Activated CD4-positive, CD25-positive, alpha-beta regulatory T cell treated with anti-CD3 and anti-CD28 coated beads, Interleukin-2, amount 50 U/mL, for 24 hours (primary cell): ENCODE results near the gene FOXQ1.
"Not testable (repeated sequence)": the region's sequence is repeated elsewhere in the genome, so short reads cannot be mapped to it uniquely, and the experiment has no call there.

Experiments used
- ATAC-seq, 2 donors: fragments of 150-1000 bp; cut with Tn5 transposase; one replicate each; pipeline ENCODE4 v1.10.0; 2021; ENCODE audit warnings: mild to moderate bottlenecking in 1 of 2, moderate library complexity in 1 of 2

The FOXQ1 gene

DNA sequence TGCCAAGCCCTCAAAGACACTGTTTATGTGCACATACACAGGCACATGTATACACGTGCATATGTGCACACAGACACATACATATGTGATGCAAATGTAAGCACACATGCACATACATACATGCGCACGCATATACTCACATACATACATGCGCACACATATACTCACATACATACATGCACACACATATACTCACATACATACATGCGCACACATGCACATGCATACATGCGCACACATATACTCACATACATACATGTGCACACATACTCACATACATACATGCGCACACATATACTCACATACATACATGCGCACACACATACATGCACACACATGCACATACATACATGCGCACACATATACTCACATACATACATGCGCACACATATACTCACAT is 20.5 kb upstream of the FOXQ1 start:
- ATAC-seq: no peak

DNA sequence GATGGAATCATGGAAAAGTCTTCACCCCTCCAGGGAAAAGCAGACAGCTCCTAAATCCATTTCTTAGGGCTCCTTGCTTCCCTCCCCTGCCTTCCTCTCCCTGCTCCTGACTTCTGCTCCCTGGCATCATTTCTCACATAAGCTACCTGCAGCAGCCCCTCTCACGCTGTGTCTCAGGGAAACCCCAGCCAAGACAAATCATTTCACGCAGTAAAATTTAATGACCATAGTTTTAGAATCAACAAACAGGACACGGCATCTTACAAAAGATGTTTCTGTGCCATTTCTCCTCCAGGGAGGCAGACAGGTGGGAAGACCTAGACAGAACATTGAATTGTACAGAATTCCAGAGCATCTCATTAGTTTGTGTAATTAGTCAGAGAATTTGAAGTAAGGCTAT is 16.5 kb upstream of the FOXQ1 start:
- no peak for ATAC-seq

DNA sequence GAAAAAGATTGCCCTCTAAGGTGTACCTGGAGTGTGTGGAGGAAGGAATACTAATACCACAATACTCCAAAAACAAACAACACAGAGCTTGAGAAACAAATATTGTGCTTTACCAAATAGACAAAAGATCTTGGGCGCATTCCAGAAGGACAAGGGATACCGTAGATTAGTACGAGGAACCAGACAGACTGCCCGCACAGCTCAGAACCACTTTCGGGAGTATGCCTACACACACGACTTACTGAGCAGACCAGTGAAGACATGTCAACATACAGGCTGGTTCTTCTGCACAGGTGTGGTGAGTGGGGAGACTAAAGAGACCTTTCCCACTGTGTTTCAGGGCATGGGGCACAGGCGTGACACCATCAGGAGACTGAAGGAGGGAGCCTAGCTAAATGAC is 15.8 kb upstream of the FOXQ1 start:
- no peak for ATAC-seq

DNA sequence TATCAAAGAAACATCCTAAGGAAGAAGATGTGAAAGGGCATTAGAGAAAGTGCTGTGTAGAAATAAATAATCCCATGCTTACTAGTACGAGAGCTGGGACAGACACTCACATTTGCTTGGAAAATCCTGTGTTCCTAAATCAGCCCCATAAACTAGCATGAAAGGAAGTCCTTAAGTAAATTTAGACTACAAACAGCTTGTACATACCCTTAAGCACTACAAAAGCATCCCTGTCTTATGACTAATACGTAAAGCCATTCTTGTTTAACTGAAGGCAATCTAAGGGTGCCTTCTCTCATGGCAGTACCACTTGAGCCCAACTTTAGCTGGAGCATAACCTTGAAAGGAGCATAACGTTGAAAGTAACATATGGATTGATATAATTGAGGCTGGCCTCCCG is 15.4 kb upstream of the FOXQ1 start:
- ATAC-seq: no peak

DNA sequence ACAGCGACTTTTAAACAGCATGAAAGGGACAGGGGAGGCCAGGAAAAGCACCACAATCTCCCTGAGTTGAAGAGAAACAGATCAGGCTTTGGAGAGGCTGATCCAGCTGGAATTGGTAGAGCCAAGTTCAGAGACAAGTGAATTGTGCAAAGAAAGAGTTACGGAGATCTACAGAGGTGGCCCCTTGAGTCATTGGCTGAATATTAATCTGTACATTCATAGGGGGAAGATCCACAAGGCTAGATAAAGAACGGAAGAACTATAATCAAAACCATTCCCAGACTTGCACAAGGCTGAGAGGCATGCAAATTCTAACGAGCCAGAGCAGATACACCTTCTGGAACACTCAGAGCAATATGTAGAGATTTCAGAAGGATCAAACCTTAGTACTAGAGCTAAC is 14.2 kb upstream of the FOXQ1 start:
- no peak for ATAC-seq

DNA sequence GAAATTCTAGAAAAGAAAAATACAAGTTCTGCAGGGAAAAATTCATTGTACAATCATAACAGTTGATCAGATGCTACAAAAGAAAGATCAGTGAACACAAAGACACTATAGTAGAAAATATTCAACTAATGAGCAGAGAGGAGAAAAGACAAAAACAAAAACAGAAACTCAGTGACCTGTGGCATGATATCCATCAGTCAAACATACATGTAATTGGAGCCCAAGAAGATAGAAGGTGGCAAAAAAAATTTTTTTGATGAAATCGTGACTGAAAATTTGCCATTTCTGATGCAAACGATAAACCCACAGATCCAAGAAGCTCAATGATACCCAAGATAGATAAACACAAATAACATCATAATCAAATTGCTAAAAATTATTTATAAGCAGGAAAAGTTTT is 13.1 kb upstream of the FOXQ1 start:
- no peak for ATAC-seq

DNA sequence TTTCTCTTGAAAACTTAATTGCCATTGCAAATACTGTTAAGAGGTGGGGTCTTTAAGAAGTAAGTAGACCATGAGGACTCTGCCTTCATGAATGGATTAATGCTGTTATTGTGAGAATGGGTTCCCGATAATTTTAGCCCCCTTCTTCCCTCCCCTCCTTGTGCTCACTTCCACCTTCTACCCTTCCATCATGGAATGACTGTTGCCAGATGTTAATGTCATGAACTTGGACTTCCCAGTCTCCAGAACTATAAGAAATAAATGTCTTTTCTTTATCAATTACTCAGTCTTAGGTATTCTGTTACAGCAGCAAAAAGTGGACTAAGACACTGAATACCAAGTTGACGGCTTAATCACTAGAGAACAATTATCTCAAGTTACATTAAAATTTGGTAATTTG is 5.8 kb upstream of the FOXQ1 start:
- ATAC-seq: no peak

DNA sequence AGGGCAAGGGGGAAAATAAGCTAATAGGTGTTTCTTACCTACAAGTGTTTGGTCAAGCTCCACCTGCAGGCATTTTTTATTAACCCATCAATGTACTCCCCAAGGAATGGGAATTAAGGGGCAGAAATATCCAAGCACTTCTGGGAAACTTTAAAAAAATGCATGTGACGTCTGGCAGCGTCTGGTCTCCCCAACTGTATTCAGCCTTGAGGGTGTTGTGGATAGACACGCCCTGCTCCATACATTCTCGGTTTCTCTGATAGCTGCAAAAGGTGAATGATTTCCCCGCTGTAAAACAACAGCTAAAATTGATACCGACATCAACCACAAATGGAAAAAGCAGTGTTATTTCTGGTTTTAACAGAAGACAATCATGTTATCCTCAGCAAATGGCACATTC is 2.5 kb upstream of the FOXQ1 start:
- no peak for ATAC-seq

DNA sequence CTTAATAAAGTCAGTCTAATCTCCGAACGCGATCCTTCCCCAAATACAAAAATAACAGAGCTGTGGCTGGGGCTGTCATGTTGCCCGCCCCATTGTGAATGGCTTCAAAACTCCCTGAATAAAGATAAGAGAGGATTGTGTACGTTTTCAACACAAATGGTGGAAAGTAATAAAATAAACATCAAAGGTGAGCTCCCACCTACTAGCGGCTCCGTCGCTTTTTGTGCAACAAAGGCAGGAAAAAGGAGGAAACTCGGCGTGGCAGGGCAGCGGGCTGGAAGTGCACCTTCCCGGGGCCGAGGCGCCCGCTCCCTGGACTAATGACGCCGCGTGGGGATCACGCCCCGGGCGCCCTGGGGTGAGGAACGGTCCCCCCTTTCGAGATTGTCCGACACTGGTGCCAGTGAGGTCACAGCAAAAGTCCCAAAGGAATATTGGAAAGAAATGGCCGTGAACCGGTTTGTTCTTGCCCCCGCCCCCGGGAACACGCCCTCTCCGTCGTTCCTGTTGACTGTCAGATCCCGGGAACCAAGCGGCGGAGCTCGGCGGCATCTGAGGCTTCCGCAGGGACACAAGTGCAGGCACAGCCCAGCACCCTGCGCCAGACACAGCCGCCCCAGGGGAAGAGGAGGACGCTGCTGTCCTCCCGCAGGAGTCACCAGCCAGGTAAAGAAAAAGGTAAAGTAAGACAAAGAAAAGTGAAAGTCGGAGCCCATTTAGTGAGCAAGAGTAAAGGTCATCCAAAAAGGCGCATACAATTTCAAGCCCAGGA is 1.1 kb upstream of the FOXQ1 start:
- no peak for ATAC-seq

DNA sequence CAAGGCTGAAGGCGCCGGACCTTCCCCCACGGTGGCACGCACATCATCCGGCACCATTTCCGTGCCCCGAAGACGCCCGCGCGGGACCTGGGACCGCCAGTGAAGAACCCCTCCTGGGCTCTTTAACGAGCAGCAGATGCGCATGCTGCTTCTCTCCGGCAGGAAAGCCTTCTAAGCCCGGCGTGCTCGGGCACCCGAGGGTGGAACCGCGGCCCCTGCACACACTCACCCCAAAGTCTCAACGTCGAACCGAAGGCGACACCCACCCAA is 240 bp downstream of the FOXQ1 start:
- no peak for ATAC-seq

DNA sequence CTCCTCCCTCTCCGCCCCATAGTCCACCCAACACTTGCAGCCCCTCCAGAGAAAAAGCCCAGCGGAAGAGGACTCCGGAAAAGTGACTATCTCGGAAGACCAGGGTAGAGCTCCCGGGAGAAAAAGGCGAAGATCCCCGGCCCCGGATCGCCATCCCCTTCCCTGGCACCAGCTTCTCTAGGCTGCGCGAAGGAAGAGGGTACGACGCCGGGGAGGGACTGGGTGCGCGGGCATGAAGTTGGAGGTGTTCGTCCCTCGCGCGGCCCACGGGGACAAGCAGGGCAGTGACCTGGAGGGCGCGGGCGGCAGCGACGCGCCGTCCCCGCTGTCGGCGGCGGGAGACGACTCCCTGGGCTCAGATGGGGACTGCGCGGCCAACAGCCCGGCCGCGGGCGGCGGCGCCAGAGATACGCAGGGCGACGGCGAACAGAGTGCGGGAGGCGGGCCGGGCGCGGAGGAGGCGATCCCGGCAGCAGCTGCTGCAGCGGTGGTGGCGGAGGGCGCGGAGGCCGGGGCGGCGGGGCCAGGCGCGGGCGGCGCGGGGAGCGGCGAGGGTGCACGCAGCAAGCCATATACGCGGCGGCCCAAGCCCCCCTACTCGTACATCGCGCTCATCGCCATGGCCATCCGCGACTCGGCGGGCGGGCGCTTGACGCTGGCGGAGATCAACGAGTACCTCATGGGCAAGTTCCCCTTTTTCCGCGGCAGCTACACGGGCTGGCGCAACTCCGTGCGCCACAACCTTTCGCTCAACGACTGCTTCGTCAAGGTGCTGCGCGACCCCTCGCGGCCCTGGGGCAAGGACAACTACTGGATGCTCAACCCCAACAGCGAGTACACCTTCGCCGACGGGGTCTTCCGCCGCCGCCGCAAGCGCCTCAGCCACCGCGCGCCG is 822 bp downstream of the FOXQ1 start:
- no peak for ATAC-seq

DNA sequence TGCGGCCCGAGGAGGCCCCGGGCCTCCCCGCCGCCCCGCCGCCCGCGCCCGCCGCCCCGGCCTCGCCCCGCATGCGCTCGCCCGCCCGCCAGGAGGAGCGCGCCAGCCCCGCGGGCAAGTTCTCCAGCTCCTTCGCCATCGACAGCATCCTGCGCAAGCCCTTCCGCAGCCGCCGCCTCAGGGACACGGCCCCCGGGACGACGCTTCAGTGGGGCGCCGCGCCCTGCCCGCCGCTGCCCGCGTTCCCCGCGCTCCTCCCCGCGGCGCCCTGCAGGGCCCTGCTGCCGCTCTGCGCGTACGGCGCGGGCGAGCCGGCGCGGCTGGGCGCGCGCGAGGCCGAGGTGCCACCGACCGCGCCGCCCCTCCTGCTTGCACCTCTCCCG is 1.5 kb downstream of the FOXQ1 start:
- peak in 1 of 2 donors; percentile 20 for ATAC-seq

DNA sequence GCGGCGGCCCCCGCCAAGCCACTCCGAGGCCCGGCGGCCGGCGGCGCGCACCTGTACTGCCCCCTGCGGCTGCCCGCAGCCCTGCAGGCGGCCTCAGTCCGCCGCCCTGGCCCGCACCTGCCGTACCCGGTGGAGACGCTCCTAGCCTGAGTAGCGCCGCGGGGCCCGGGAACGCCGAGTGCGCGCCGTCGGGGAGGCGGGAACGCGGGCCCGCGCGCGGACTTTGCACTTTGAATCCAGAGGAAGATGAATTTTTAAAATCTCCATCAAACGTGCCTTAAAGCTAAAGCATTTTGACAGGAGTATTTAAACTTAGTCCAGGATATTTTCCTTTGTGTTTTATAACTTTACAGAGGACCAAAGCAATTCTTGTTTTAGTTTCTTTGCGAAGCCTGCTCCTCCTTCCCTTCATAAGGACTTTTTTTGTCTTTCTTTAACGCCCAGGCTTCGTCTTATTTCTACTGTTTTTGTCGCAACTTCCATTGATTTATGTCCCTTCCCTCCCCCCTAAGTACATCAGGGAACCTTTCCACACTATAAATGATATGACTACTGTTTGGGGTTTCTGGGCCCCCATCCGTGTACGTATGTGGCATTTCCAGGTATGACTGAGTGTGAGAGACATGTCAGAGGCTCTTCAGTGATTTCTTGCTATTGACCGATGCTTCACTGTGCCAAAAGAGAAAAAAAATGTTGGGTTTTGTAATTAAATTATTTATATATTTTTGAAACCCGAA is 2.0 kb downstream of the FOXQ1 start:
- ATAC-seq: peak in 1 of 2 donors; percentile 45

DNA sequence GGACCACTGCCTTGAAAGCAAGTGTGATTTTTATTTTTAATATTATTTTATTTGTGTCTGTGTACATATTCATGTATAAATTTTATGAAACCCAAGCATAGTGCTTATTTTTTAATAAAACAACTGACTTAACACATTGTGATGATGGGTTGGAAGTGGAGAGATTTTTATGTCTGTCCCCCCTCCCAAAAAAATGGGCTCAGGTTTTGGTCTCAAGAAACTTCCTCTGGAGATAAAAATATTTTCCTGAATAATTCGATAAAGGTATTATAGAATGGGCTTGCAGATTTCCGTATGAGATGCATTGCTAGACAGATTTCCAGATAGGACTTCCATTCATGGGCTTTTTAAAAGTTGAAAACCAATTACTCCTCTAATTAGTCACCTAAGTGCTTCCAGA is 2.7 kb downstream of the FOXQ1 start:
- ATAC-seq: no peak

DNA sequence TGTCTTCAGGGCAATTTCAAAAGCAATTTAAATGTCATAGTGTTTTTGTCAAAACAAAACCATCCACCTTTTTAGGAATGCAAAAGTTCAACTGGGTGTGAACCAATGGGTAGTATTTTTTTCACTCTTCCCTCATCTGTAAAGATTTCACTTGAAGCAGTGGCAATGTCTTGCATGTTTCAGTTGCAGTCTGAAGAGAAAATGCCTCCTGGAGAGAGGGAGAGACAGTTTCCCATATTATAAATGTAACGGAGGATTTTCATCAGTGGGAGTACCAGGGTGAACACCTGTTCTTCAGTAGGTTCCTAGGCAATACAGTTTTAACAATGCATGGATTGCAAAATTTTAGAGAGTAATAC is 3.3 kb downstream of the FOXQ1 start:
- no peak for ATAC-seq

DNA sequence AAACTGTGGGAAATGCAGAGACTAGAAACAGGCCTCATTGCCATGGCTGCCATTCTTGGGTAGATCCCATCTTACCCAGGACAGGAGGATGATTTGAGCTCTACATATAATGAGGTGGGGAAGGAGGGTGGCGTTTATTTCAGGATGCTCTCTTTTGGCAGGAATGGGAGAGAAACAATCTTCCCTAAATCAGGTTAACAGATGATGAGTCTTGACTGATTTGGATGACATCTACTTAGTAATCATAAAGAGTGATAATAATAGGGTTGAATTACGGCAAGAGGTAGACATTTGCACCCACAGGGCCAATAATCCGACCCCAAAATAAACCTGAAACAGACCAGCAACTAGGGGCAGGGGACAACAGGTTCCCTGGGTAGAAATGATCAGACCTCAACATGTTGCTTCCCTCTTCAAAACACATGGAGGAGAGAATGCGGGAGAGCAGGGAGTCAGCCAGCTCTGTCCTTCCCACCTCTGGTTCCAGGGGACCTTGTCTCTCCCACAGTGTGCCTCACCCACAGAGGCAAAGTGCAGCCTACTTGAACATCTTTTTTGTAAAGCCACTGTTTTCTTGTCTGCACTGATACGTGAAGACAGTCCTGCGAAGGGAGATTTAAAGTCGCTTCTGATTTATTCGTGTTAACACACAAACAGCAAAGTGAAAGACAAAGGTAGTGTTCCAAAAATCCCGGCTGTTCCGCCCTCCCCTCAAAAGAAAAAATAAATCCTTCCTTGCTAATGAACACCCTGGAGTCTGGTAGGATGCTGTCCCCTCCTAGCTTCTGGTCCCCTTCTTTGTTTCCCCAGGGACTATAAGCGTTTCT is 3.9 kb downstream of the FOXQ1 start:
- no peak for ATAC-seq

DNA sequence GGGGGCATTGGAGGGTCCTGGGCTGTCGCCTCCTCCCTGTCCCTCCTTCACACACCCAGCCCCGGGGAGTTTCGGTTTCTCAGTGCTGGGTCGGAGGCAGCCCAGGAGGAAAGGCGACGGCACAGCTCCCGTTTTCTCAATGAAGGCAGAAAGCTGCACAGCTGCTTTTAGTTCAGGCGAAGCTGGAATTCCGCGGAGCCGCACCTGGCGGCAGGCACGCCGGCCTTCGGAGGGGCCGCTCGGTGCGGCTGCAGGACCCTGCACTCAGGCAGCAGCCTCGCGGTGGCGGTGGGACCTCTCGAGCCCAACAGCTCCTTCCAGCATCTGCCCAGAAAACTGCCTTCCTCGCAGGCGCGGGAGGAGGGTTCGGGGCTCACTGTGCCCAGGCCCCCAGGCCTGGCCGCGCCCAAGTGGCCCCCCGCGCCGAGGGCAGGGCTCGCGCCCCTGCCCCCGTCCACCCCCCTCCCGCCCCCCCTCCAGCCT is 4.6 kb downstream of the FOXQ1 start:
- no peak for ATAC-seq

DNA sequence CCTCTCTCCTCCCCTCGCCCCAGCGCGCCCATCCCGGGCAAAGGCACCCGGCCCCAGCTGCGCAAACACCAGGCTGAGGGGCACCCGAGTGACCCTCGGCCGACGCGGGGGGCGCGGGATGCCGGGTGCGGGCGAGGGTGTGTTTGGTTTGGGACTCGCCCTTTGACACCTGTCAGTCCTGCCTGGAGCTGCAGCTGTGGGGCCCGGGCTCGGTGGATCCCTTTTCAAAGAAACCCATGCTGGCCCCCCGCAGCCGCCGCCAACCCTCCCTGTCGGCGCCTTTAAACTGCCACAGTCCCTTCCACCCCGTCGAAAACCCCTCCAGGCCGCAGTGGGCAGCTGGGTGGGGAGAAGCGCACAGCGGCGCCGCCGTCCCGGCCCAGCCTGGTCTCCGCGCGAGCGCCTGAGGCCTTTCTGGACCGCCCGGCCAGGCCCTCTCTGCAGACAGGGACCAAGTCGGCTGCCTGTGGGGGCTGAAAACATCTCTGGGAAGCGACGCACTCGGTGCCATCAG is 5.5 kb downstream of the FOXQ1 start:
- no peak for ATAC-seq

DNA sequence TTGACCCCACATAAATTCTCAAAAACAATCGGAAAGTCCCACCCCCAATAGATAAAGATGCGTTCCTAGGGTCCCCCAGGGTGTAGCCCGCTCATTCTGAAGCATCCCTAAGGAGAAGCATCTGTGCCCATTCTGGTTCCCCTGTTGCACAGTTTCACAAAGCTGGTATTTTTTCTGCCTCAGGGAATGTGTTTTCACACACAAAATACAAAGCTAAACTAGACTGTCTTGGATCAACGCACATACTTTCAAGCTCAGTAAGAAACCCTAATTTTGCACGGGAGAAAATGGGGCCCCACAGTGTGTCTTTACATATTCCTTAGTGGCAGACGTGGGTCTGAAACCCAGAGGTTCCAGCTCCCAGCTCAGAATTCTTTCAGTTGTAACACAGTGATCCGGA is 6.1 kb downstream of the FOXQ1 start:
- ATAC-seq: no peak

DNA sequence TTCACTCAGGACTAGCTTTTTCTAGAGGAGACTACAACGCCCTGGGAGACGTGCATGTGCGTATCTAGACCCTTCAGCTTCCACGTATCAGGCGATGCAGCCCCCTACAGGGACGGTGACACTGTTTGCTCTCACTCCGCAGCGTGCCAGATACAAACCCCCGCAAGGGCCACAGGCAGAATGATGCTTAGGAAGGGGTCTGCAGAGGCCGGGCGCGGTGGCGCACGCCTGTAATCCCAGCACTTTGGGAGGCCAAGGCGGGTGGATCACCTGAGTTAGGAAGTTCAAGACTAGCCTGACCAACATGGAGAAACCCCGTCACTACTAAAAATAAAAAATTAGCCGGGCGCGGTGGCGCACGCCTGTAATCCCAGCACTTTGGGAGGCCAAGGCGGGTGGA is 6.7 kb downstream of the FOXQ1 start:
- not testable (repeated sequence) for ATAC-seq

DNA sequence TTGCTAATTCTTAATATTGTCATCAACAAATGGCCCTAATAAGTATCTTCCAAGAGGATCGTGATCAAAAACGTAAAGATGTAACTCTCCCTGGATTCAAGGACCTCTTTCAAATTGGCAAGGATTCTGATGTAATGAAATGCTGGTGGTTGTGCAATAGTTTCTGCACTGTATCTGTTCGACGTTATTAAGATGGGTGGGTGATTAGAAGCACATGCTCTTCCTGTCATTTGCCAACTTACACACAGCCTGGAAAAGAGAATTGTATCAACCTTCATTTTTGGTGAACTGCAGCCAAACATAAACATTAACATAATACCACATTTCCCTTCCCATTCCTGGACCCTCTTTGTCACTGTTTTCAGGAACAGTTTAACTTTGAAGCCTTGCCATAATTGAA is 9.8 kb downstream of the FOXQ1 start:
- ATAC-seq: no peak

DNA sequence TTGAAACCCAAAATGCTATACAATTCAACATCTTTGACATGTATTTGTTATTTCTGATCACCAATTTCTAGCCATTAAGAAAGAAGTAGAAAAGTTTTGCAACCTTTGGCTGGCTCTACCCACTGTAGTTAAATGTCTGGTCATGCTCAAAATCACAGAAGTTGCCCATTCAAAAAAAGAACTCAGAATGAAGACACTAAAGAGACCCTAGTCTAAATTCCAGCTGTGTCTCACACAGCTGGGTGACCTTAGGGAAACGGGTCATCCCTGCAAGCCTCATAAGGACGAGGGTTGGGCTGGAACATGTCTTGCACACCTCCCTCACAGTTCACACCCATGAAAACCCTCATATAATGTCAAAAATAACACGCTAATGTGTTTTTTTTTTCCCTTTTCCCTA is 10.3 kb downstream of the FOXQ1 start:
- no peak for ATAC-seq
